NCI-H2196 (cell line): ENCODE measurements around the gene RIC3.

Experiments used
- DNase-seq: peaks from one replicate; lab custom pipeline; 2025; ENCODE audit not compliant: unreplicated experiment; lab: John Stamatoyannopoulos, UW

Gene RIC3

GRCh38 chr11:8087756-8088155 is 81.1 kb downstream of the RIC3 start:
- DNase-seq, result no peak

- DNase-seq, result no peak
Measured at GRCh38 chr11:8087185-8087584, 81.6 kb downstream of the RIC3 start.

GRCh38 chr11:8086571-8086970 is 82.3 kb downstream of the RIC3 start:
- no peak for DNase-seq

- peak; percentile 37 for DNase-seq
Measured at GRCh38 chr11:8086001-8086479, 82.8 kb downstream of the RIC3 start.

- no peak for DNase-seq
Measured at GRCh38 chr11:8085011-8085645, 83.7 kb downstream of the RIC3 start.

- no peak for DNase-seq
Measured at GRCh38 chr11:8084352-8084751, 84.5 kb downstream of the RIC3 start.

- no peak for DNase-seq
Measured at GRCh38 chr11:8083871-8084281, 84.9 kb downstream of the RIC3 start.

- no peak for DNase-seq
Measured at GRCh38 chr11:8083088-8083395, 85.8 kb downstream of the RIC3 start.

- peak; percentile 36 for DNase-seq
Measured at GRCh38 chr11:8082391-8083087, 86.3 kb downstream of the RIC3 start.

GRCh38 chr11:8081591-8082250 is 87.1 kb downstream of the RIC3 start:
- DNase-seq, result no peak

- DNase-seq, result peak; percentile 58
Measured at GRCh38 chr11:8080674-8081590, 87.9 kb downstream of the RIC3 start, which contains the start of gene TUB. TUB (plus strand) TSS chr11:8081211; CDS start chr11:8081511, 300 bp downstream.

GRCh38 chr11:8080069-8080670 is 88.7 kb downstream of the RIC3 start:
- no peak for DNase-seq

- DNase-seq, result no peak
Measured at GRCh38 chr11:8079111-8079675, 89.6 kb downstream of the RIC3 start.

GRCh38 chr11:8075119-8075726 is 93.6 kb downstream of the RIC3 start:
- DNase-seq, result no peak

GRCh38 chr11:8071616-8072581 is 96.9 kb downstream of the RIC3 start:
- no peak for DNase-seq

- no peak for DNase-seq
Measured at GRCh38 chr11:8070417-8071115, 98.3 kb downstream of the RIC3 start.

- DNase-seq, result no peak
Measured at GRCh38 chr11:8069771-8070170, 99.1 kb downstream of the RIC3 start.

GRCh38 chr11:8068605-8069221 is 100.1 kb downstream of the RIC3 start:
- peak; percentile 58 for DNase-seq
